Ammon's horn (tissue), 1 donor: ENCODE data around the gene TMEM61.

Source experiments
- DNase-seq: peaks from one replicate; pipeline ENCODE4 v3.0.0-alpha.2; 2016; ENCODE audit warnings: low spot score

The TMEM61 gene

GRCh38 chr1:55039342-55040082 is 59.1 kb downstream of the TMEM61 start, which contains the start of gene PCSK9:
Gene PCSK9, plus strand, starts transcription at chr1:55039548. Its CDS starts 290 bp downstream, at chr1:55039838.
- DNase-seq, result no peak

- DNase-seq, result no peak
Measured at GRCh38 chr1:55040083-55040932, 59.9 kb downstream of the TMEM61 start.

GRCh38 chr1:55040933-55041494 is 60.6 kb downstream of the TMEM61 start:
- no peak for DNase-seq

- DNase-seq, result no peak
Measured at GRCh38 chr1:55041613-55042012, 61.2 kb downstream of the TMEM61 start.
